H1 (cell line): Measurements from ENCODE around the gene OSBP. TPM values are rescaled to one million over a fixed set of nuclear protein-coding genes. Genes with fewer than 3 reads are reported as not detected.

Source experiments
- BCL11A ChIP-seq, 2 experiments: IDR thresholded peaks; one replicate each; pipeline ENCODE4 v1.6.1; 2011; ENCODE audit warnings: low read depth in 2 of 2, low read length in 2 of 2, mild to moderate bottlenecking in 2 of 2
- CEBPB ChIP-seq: IDR thresholded peaks from 2 replicates; pipeline ENCODE4 v1.6.1; 2012; ENCODE audit warnings: low read depth, low read length
- CREB1 ChIP-seq: IDR thresholded peaks from 2 replicates; pipeline ENCODE4 v1.6.1; 2012; ENCODE audit warnings: inconsistent platforms
- HDAC6 ChIP-seq: IDR thresholded peaks from one replicate; pipeline ENCODE4 v1.7.1; 2012; ENCODE audit warnings: low read depth, mild to moderate bottlenecking, inconsistent platforms, low read length, moderate library complexity
- KDM5A ChIP-seq: fragments of 200-600 bp; IDR thresholded peaks from 2 replicates; pipeline ENCODE4 v1.7.1; 2012; ENCODE audit warnings: mild to moderate bottlenecking, low read length, inconsistent platforms, mixed read lengths
- NRF1 ChIP-seq: IDR thresholded peaks from 2 replicates; pipeline ENCODE4 v1.6.1; 2011; ENCODE audit warnings: mild to moderate bottlenecking, low read depth, low read length, improper control_type of control experiment
- RBBP5 ChIP-seq: IDR thresholded peaks from 2 replicates; pipeline ENCODE4 v1.7.1; 2012; ENCODE audit warnings: low read depth, mild to moderate bottlenecking, inconsistent platforms, low read length, moderate library complexity, borderline replicate concordance
- SP4 ChIP-seq: IDR thresholded peaks from 2 replicates; pipeline ENCODE4 v1.6.1; 2012; ENCODE audit warnings: low read length, inconsistent platforms
- SRF ChIP-seq: IDR thresholded peaks from 2 replicates; pipeline ENCODE4 v1.6.1; 2011; ENCODE audit warnings: mild to moderate bottlenecking, low read depth, low read length, moderate library complexity
- TAF1 ChIP-seq: IDR thresholded peaks from 2 replicates; pipeline ENCODE4 v1.6.1; 2011; ENCODE audit warnings: mild to moderate bottlenecking, low read depth, low read length
- TAF7 ChIP-seq: optimal IDR thresholded peaks from 2 replicates; pipeline ENCODE3; 2011; ENCODE audit warnings: low read depth, mild to moderate bottlenecking, inconsistent platforms, low read length, moderate library complexity, borderline replicate concordance
- TCF12 ChIP-seq: IDR thresholded peaks from 2 replicates; pipeline ENCODE4 v1.6.1; 2011; ENCODE audit warnings: low read depth, mild to moderate bottlenecking, low read length
- polyA plus RNA-seq, 7 experiments: library from polyadenylated mRNA; depleted of rRNA in 3 of 7; stranded (reverse) in 5 of 7; unstranded in 2 of 7; fragments of >200 nt in 5 of 7; fragments of 200-250 nt in 2 of 7; gene quantifications; 1 replicate in 5 of 7; 2 replicates in 1 of 7; 4 replicates in 1 of 7; pipeline versions ENCODE4 v1.2.1 to v1.2.3, GENCODE V29; 2011 to 2013; ENCODE audit warnings: missing spikeins in 2 of 7, mixed read lengths in 2 of 7
- total RNA-seq: library from RNA; stranded (reverse); fragmentation: NEBNext Ultra II Directional; extraction: Animal tissue kit (Norgen Biotek cat#: 25700); gene quantifications from 2 replicates; pipeline ENCODE4 v1.2.1, GENCODE V29; 2021
- TF ChIP-seq, protein P1 (sequence below): fragments of 300-600 bp; sonication (generic); IDR thresholded peaks from 2 replicates; pipeline ENCODE4 v1.7.1; 2012; ENCODE audit warnings: low read length, moderate library complexity, mild to moderate bottlenecking, inconsistent platforms; ENCODE audit not compliant: insufficient replicate concordance

OSBP gene
- total and polyA plus RNA-seq, 2 of the 8 experiments (the other 6 are each of a cell fraction or from before 2014, with no cell fraction given), result 13.2 to 43.1 TPM

DNA sequence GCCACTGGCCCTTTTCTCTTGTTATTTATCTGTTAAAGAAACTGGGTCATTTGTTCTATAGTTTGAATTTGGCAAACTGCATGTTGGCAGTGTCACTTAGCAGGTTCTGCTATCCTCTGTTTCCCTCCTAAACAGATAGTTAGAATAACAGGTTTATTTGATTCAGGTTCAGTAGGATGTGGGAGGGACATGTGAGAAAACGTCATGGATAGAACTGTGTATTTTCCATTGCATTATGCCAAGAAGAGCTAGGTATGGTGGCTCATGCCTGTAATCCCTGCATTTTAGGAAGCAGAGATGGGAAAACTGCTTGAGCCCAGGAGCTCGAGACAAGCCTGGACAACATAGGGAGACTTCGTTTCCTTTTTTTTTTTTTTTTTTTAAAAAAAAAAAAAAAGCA lies 29.0 kb upstream of the OSBP start (continued):
- TF ChIP-seq, protein P1, sequence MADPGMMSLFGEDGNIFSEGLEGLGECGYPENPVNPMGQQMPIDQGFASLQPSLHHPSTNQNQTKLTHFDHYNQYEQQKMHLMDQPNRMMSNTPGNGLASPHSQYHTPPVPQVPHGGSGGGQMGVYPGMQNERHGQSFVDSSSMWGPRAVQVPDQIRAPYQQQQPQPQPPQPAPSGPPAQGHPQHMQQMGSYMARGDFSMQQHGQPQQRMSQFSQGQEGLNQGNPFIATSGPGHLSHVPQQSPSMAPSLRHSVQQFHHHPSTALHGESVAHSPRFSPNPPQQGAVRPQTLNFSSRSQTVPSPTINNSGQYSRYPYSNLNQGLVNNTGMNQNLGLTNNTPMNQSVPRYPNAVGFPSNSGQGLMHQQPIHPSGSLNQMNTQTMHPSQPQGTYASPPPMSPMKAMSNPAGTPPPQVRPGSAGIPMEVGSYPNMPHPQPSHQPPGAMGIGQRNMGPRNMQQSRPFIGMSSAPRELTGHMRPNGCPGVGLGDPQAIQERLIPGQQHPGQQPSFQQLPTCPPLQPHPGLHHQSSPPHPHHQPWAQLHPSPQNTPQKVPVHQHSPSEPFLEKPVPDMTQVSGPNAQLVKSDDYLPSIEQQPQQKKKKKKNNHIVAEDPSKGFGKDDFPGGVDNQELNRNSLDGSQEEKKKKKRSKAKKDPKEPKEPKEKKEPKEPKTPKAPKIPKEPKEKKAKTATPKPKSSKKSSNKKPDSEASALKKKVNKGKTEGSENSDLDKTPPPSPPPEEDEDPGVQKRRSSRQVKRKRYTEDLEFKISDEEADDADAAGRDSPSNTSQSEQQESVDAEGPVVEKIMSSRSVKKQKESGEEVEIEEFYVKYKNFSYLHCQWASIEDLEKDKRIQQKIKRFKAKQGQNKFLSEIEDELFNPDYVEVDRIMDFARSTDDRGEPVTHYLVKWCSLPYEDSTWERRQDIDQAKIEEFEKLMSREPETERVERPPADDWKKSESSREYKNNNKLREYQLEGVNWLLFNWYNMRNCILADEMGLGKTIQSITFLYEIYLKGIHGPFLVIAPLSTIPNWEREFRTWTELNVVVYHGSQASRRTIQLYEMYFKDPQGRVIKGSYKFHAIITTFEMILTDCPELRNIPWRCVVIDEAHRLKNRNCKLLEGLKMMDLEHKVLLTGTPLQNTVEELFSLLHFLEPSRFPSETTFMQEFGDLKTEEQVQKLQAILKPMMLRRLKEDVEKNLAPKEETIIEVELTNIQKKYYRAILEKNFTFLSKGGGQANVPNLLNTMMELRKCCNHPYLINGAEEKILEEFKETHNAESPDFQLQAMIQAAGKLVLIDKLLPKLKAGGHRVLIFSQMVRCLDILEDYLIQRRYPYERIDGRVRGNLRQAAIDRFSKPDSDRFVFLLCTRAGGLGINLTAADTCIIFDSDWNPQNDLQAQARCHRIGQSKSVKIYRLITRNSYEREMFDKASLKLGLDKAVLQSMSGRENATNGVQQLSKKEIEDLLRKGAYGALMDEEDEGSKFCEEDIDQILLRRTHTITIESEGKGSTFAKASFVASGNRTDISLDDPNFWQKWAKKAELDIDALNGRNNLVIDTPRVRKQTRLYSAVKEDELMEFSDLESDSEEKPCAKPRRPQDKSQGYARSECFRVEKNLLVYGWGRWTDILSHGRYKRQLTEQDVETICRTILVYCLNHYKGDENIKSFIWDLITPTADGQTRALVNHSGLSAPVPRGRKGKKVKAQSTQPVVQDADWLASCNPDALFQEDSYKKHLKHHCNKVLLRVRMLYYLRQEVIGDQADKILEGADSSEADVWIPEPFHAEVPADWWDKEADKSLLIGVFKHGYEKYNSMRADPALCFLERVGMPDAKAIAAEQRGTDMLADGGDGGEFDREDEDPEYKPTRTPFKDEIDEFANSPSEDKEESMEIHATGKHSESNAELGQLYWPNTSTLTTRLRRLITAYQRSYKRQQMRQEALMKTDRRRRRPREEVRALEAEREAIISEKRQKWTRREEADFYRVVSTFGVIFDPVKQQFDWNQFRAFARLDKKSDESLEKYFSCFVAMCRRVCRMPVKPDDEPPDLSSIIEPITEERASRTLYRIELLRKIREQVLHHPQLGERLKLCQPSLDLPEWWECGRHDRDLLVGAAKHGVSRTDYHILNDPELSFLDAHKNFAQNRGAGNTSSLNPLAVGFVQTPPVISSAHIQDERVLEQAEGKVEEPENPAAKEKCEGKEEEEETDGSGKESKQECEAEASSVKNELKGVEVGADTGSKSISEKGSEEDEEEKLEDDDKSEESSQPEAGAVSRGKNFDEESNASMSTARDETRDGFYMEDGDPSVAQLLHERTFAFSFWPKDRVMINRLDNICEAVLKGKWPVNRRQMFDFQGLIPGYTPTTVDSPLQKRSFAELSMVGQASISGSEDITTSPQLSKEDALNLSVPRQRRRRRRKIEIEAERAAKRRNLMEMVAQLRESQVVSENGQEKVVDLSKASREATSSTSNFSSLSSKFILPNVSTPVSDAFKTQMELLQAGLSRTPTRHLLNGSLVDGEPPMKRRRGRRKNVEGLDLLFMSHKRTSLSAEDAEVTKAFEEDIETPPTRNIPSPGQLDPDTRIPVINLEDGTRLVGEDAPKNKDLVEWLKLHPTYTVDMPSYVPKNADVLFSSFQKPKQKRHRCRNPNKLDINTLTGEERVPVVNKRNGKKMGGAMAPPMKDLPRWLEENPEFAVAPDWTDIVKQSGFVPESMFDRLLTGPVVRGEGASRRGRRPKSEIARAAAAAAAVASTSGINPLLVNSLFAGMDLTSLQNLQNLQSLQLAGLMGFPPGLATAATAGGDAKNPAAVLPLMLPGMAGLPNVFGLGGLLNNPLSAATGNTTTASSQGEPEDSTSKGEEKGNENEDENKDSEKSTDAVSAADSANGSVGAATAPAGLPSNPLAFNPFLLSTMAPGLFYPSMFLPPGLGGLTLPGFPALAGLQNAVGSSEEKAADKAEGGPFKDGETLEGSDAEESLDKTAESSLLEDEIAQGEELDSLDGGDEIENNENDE, result no peak
- TF ChIP-seq NRF1 (no peak), TAF7 (no peak), CREB1 (no peak), TCF12 (no peak), SRF (no peak), HDAC6 (no peak), CEBPB (no peak), KDM5A (no peak), BCL11A (IDR thresholded peaks at IDR 0.05; ENCODE audit: low read depth in 2 of 2, low read length in 2 of 2) (no peak), SP4 (no peak), RBBP5 (no peak), TAF1 (no peak)
